Measurements from ENCODE around the gene NTRK3. TPM values are rescaled to one million over a fixed set of nuclear protein-coding genes. Genes with fewer than 3 reads are reported as not detected.

NTRK3 gene
- total and polyA plus RNA-seq, 3 donors from 2014 or later, result 10.7 to 40.6 (median 24.6) TPM

GRCh38 chr15:87967951-87968350 is 288.6 kb downstream of the NTRK3 start:
- TF ChIP-seq POLR2A (IDR thresholded peaks at IDR 0.05), result no peak
- no peak for TF ChIP-seq CTCF (IDR thresholded peaks at IDR 0.05)
- Histone ChIP-seq H3K4me3 (no peak overlapping the region), H3K27ac (no peak overlapping the region), H3K9me3 (no peaks in the 10 kb centered on the region), H3K27me3 (no peaks in the 10 kb centered on the region), H3K4me1 (no peaks in the 10 kb centered on the region), H3K36me3 (ENCODE audit: low read depth, missing control alignments) (no peaks in the 10 kb centered on the region)
- no peak for DNase-seq
- intact Hi-C loops (cut with DNase I; ENCODE audit: low total_unique reads), result no loop called here
- 89 to 91% methylated on average over 2 of the region's 2 CpGs for WGBS, 2 donors

GRCh38 chr15:87965304-87965703 is 291.2 kb downstream of the NTRK3 start:
- 81 to 84% methylated on average over 5 of the region's 5 CpGs for WGBS, 2 donors
- TF ChIP-seq POLR2A (IDR thresholded peaks at IDR 0.05) (no peak), CTCF (IDR thresholded peaks at IDR 0.05) (no peak)
- intact Hi-C loops (cut with DNase I; ENCODE audit: low total_unique reads), result no loop called here

GRCh38 chr15:87962428-87962827 is 294.1 kb downstream of the NTRK3 start:
- Histone ChIP-seq H3K27me3 (no peaks in the 10 kb centered on the region), H3K4me3 (no peak overlapping the region), H3K9me3 (no peaks in the 10 kb centered on the region), H3K36me3 (ENCODE audit: low read depth, missing control alignments) (no peaks in the 10 kb centered on the region), H3K4me1 (no peaks in the 10 kb centered on the region), H3K27ac (no peak overlapping the region)
- DNase-seq, result no peak
- 46 to 53% methylated on average over 4 of the region's 4 CpGs for WGBS, 2 donors
- no peak for TF ChIP-seq CTCF (IDR thresholded peaks at IDR 0.05)
- no peak for TF ChIP-seq POLR2A (IDR thresholded peaks at IDR 0.05)
- intact Hi-C loops (cut with DNase I; ENCODE audit: low total_unique reads), result no loop called here

More at GRCh38 chr15:87965304-87965703, 291.2 kb downstream of the NTRK3 start:
- no peak overlapping the region for H3K27ac ChIP-seq
- no peaks in the 10 kb centered on the region for H3K4me1 ChIP-seq
- no peaks in the 10 kb centered on the region for H3K27me3 ChIP-seq
- H3K4me3 ChIP-seq, result no peak overlapping the region
- DNase-seq, result no peak
- no peaks in the 10 kb centered on the region for H3K9me3 ChIP-seq
- no peaks in the 10 kb centered on the region for H3K36me3 ChIP-seq (ENCODE audit: low read depth, missing control alignments)

- DNase-seq, result no peak
- Histone ChIP-seq H3K9me3 (no peaks in the 10 kb centered on the region), H3K4me1 (no peaks in the 10 kb centered on the region), H3K27me3 (no peaks in the 10 kb centered on the region), H3K4me3 (no peak overlapping the region), H3K36me3 (ENCODE audit: low read depth, missing control alignments) (no peaks in the 10 kb centered on the region), H3K27ac (no peak overlapping the region)
- 69 to 71% methylated on average over 2 of the region's 2 CpGs for WGBS, 2 donors
- intact Hi-C loops (cut with DNase I; ENCODE audit: low total_unique reads), result no loop called here
- no peak for TF ChIP-seq POLR2A (IDR thresholded peaks at IDR 0.05)
Measured at GRCh38 chr15:87961851-87962420, 294.6 kb downstream of the NTRK3 start.

- TF ChIP-seq POLR2A (IDR thresholded peaks at IDR 0.05), result no peak
- TF ChIP-seq CTCF (IDR thresholded peaks at IDR 0.05), result no peak
- Histone ChIP-seq H3K4me3 (no peak overlapping the region), H3K9me3 (no peaks in the 10 kb centered on the region), H3K27ac (no peak overlapping the region), H3K36me3 (ENCODE audit: low read depth, missing control alignments) (no peaks in the 10 kb centered on the region), H3K27me3 (no peaks in the 10 kb centered on the region), H3K4me1 (no peaks in the 10 kb centered on the region)
- 89 to 90% methylated on average over 4 of the region's 4 CpGs for WGBS, 2 donors
- no peak for DNase-seq
- intact Hi-C loops (cut with DNase I; ENCODE audit: low total_unique reads), result no loop called here
Measured at GRCh38 chr15:87959662-87960061, 296.9 kb downstream of the NTRK3 start.

Measured in testis (tissue), 3 donors.